GM12878 (cell line): ENCODE results near the gene THSD4. TPM values are rescaled to one million over a fixed set of nuclear protein-coding genes. Genes with fewer than 3 reads are reported as not detected.

Experiments used
- ATAC-seq: fragments of 200-7000 bp; cut with Tn5 transposase; 3 replicates; pipeline ENCODE4 v1.9.1; 2020; ENCODE audit warnings: mild to moderate bottlenecking, moderate library complexity
- BruUV-seq: library from RNA; stranded (reverse); fragments of 400-500 nt; replicated peaks from 2 replicates; lab custom pipeline; 2021; lab: Mats Ljungman, UMichigan
- CTCF ChIA-PET: fragments of 300-600 bp; sonication (Branson Sonifier 250); formaldehyde crosslinking; extraction: SDS; loops from one replicate; lab custom pipeline; 2021; ENCODE audit warnings: inconsistent platforms; lab: Yijun Ruan, JAX
- POLR2A ChIA-PET: fragments of 350-600 bp; formaldehyde crosslinking; extraction: SDS; loops from one replicate; lab custom pipeline; 2021; ENCODE audit warnings: inconsistent platforms; lab: Charles Lee
- RAD21 ChIA-PET: fragments of 300-600 bp; sonication (Branson Sonifier 250); formaldehyde crosslinking; loops from one replicate; lab custom pipeline; 2023; ENCODE audit warnings: antibody characterized with exemption; ENCODE audit not compliant: unreplicated experiment; lab: Charles Lee
- SMC1A ChIA-PET: fragments of 300-600 bp; sonication (Branson Sonifier 250); formaldehyde crosslinking; loops from one replicate; lab custom pipeline; 2023; ENCODE audit not compliant: unreplicated experiment, uncharacterized antibody; lab: Charles Lee
- DNase-seq: peaks from one replicate; pipeline ENCODE4 v3.0.0-alpha.2; 2011; ENCODE audit warnings: low read depth, low spot score
- FAIRE-seq: peaks from 3 replicates; lab custom pipeline; 2011; peaks lifted over from hg19 to GRCh38; lab: Jason Lieb, UNC
- H2AFZ ChIP-seq: 2 replicates; pipeline ENCODE4 v1.6.0; 2011; ENCODE audit warnings: low read depth, low read length, control low read depth; ENCODE audit not compliant: control insufficient read depth
- H3K27ac ChIP-seq: 2 replicates; pipeline ENCODE4 v1.5.1; 2011; ENCODE audit warnings: control low read depth; ENCODE audit not compliant: control insufficient read depth, insufficient read depth
- H3K27me3 ChIP-seq, 2 experiments: replicated peaks in 1 of 2; 2 replicates each; pipeline versions ENCODE4 v1.6.0 to v1.6.1; 2011; ENCODE audit warnings: low read length in 1 of 2; ENCODE audit not compliant: control insufficient read depth in 2 of 2, insufficient read depth in 2 of 2
- H3K36me3 ChIP-seq, 2 experiments: 2 replicates each; pipeline ENCODE4 v1.5.1; 2011; ENCODE audit warnings: low read length in 1 of 2; ENCODE audit not compliant: control insufficient read depth in 2 of 2, insufficient read depth in 2 of 2
- H3K4me1 ChIP-seq: 2 replicates; pipeline ENCODE4 v1.6.1; 2011; ENCODE audit warnings: mild to moderate bottlenecking, low read length, moderate library complexity, mixed read lengths; ENCODE audit not compliant: control insufficient read depth, insufficient read depth
- H3K4me2 ChIP-seq: 2 replicates; pipeline ENCODE4 v1.6.0; 2011; ENCODE audit warnings: control low read depth; ENCODE audit not compliant: control insufficient read depth, insufficient read depth
- H3K4me3 ChIP-seq: fragments of 200-600 bp; sonication (generic); 2 replicates; pipeline ENCODE4 v1.5.1; 2016
- H3K79me2 ChIP-seq: 2 replicates; pipeline ENCODE4 v1.6.0; 2011; ENCODE audit warnings: low read length; ENCODE audit not compliant: control insufficient read depth, insufficient read depth
- H3K9ac ChIP-seq: 2 replicates; pipeline ENCODE4 v1.8.0; 2011; ENCODE audit warnings: low read length, control low read depth, mixed read lengths; ENCODE audit not compliant: control insufficient read depth, insufficient read depth
- H3K9me3 ChIP-seq: replicated peaks from 3 replicates; pipeline ENCODE4 v1.5.1; 2011; ENCODE audit warnings: mild to moderate bottlenecking, low read length; ENCODE audit not compliant: control insufficient read depth, insufficient read depth
- H4K20me1 ChIP-seq: 2 replicates; pipeline ENCODE4 v1.6.0; 2011; ENCODE audit not compliant: control insufficient read depth, insufficient read depth
- BCL3 ChIP-seq: IDR thresholded peaks from 2 replicates; pipeline ENCODE4 v1.6.1; 2011; ENCODE audit warnings: borderline replicate concordance, low read depth, mild to moderate bottlenecking, moderate library complexity, low read length; ENCODE audit not compliant: insufficient read depth, poor library complexity, severe bottlenecking
- DPF2 ChIP-seq: fragments of 450-650 bp; IDR thresholded peaks from 2 replicates; pipeline ENCODE4 v1.6.1; 2017; ENCODE audit warnings: mild to moderate bottlenecking
- NBN ChIP-seq: fragments of 450-650 bp; IDR thresholded peaks from 2 replicates; pipeline ENCODE4 v1.6.1; 2016
- NFYA ChIP-seq: IDR thresholded peaks from 2 replicates; pipeline ENCODE4 v1.6.1; 2011; ENCODE audit warnings: low read depth, mild to moderate bottlenecking, low read length, improper control_type of control experiment, borderline replicate concordance
- PAX5 ChIP-seq: IDR thresholded peaks from 2 replicates; pipeline ENCODE4 v1.6.1; 2011; ENCODE audit warnings: low read depth, low read length, borderline replicate concordance
- RB1 ChIP-seq: fragments of 450-650 bp; formaldehyde crosslinking; IDR thresholded peaks from 2 replicates; pipeline ENCODE4 v1.6.1; 2017; ENCODE audit warnings: mild to moderate bottlenecking, borderline replicate concordance
- SIN3A ChIP-seq: IDR thresholded peaks from 2 replicates; pipeline ENCODE4 v1.6.1; 2012; ENCODE audit warnings: low read depth, low read length, improper control_type of control experiment
- STAT3 ChIP-seq: IDR thresholded peaks from 2 replicates; pipeline ENCODE4 v1.6.1; 2011; ENCODE audit warnings: low read depth, low read length, improper control_type of control experiment
- TBL1XR1 ChIP-seq: IDR thresholded peaks from 2 replicates; pipeline ENCODE4 v1.6.1; 2012; ENCODE audit warnings: low read depth, low read length, improper control_type of control experiment
- TCF3 ChIP-seq: IDR thresholded peaks from 2 replicates; pipeline ENCODE4 v1.6.1; 2012; ENCODE audit warnings: low read depth, mild to moderate bottlenecking, low read length, borderline replicate concordance; ENCODE audit not compliant: insufficient read depth
- YY1 ChIP-seq: IDR thresholded peaks from 2 replicates; pipeline ENCODE4 v1.6.1; 2011; ENCODE audit warnings: low read depth, mild to moderate bottlenecking, low read length
- ZNF274 ChIP-seq: IDR thresholded peaks from one replicate; pipeline ENCODE4 v1.8.0; 2011; ENCODE audit not compliant: insufficient read length, insufficient read depth
- WGBS: methylation state at CpG from one replicate; pipeline ENCODE4 v1.1.6; 2016; ENCODE audit warnings: low lambda C conversion rate; ENCODE audit not compliant: insufficient replicate concordance, insufficient coverage; ENCODE audit errors: missing lambda C conversion rate; 5-methylcytosine and 5-hydroxymethylcytosine counted together
- in situ Hi-C: fragments of 300-500 bp; cut with MboI; formaldehyde crosslinking; loops from 9 replicates; pipeline ENCODE4 v1.14.3; 2018; ENCODE audit warnings: mixed read lengths
- intact Hi-C: fragments of 100-400 bp; cut with micrococcal nuclease; formaldehyde crosslinking; loops from one replicate; pipeline ENCODE4 v1.14.2; 2022; ENCODE audit not compliant: unreplicated experiment
- polyA plus RNA-seq, 11 experiments: library from polyadenylated mRNA; depleted of rRNA in 4 of 11; unstranded in 6 of 11; stranded (reverse) in 5 of 11; fragments of >200 nt; fragmentation: Nextera tagmentation in 4 of 11; fragmentation: Illumina TruSeq in 1 of 11; extraction: Ambion mirVana in 4 of 11; extraction: Trizol in 1 of 11; gene quantifications; 1 replicate in 1 of 11; 2 replicates in 10 of 11; pipeline versions ENCODE4 v1.2.1 to v1.2.3, GENCODE V29; 2011 to 2016; ENCODE audit warnings: inconsistent platforms in 2 of 11, missing spikeins in 2 of 11, low read depth in 1 of 11
- total RNA-seq, 4 experiments: library from RNA; depleted of rRNA in 3 of 4; stranded (reverse); fragments of >200 nt in 3 of 4; fragmentation: Illumina TruSeq in 1 of 4; extraction: Trizol in 1 of 4; gene quantifications; 2 replicates each; pipeline versions ENCODE4 v1.2.1 to v1.2.3, GENCODE V29; 2013 to 2021
- TF ChIP-seq, protein P1 (sequence below): IDR thresholded peaks from 2 replicates; pipeline ENCODE4 v1.6.1; 2012; ENCODE audit warnings: low read length, inconsistent platforms
- TF ChIP-seq, protein P2 (sequence below): fragments of 450-650 bp; formaldehyde crosslinking; IDR thresholded peaks from 2 replicates; pipeline ENCODE4 v1.4.0; 2022; ENCODE audit warnings: mild to moderate bottlenecking, moderate library complexity

The THSD4 gene
- total and polyA plus RNA-seq, 10 of the 15 experiments (the other 5 are each of a cell fraction or from before 2014, with no cell fraction given): 0.04 to 0.13 (median 0.05) TPM; not detected in 7

GRCh38 chr15:71657141-71657540, 541.9 kb downstream of the THSD4 start:
- ATAC-seq: no peak
- no peaks in the 10 kb centered on the region for H3K9me3 ChIP-seq
- no peak overlapping the region for H3K4me2 ChIP-seq
- ChIA-PET CTCF (no interaction called here), SMC1A (no interaction called here), POLR2A (no interaction called here), RAD21 (no interaction called here)
- no peaks in the 10 kb centered on the region for H3K4me1 ChIP-seq
- H3K4me3 ChIP-seq: no peak overlapping the region
- intact Hi-C loops: no loop called here
- H3K9ac ChIP-seq: no peak overlapping the region
- H2AFZ ChIP-seq: no peak overlapping the region
- BruUV-seq: no TSS peak
- no peaks in the 10 kb centered on the region; a peak in 1 of 4 replicates for H3K27me3 ChIP-seq
- no peaks in the 10 kb centered on the region for H4K20me1 ChIP-seq
- no peak for TF ChIP-seq SIN3A
- TF ChIP-seq NBN: no peak
- TF ChIP-seq ZNF274: no peak
- no peak for TF ChIP-seq PAX5
- TF ChIP-seq TCF3: no peak
- no peak for TF ChIP-seq DPF2
- TF ChIP-seq YY1: no peak
- no peak for TF ChIP-seq RB1
- TF ChIP-seq STAT3: no peak
- TF ChIP-seq, protein P1, sequence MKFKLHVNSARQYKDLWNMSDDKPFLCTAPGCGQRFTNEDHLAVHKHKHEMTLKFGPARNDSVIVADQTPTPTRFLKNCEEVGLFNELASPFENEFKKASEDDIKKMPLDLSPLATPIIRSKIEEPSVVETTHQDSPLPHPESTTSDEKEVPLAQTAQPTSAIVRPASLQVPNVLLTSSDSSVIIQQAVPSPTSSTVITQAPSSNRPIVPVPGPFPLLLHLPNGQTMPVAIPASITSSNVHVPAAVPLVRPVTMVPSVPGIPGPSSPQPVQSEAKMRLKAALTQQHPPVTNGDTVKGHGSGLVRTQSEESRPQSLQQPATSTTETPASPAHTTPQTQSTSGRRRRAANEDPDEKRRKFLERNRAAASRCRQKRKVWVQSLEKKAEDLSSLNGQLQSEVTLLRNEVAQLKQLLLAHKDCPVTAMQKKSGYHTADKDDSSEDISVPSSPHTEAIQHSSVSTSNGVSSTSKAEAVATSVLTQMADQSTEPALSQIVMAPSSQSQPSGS: no peak
- TF ChIP-seq NFYA: no peak
- TF ChIP-seq, protein P2, sequence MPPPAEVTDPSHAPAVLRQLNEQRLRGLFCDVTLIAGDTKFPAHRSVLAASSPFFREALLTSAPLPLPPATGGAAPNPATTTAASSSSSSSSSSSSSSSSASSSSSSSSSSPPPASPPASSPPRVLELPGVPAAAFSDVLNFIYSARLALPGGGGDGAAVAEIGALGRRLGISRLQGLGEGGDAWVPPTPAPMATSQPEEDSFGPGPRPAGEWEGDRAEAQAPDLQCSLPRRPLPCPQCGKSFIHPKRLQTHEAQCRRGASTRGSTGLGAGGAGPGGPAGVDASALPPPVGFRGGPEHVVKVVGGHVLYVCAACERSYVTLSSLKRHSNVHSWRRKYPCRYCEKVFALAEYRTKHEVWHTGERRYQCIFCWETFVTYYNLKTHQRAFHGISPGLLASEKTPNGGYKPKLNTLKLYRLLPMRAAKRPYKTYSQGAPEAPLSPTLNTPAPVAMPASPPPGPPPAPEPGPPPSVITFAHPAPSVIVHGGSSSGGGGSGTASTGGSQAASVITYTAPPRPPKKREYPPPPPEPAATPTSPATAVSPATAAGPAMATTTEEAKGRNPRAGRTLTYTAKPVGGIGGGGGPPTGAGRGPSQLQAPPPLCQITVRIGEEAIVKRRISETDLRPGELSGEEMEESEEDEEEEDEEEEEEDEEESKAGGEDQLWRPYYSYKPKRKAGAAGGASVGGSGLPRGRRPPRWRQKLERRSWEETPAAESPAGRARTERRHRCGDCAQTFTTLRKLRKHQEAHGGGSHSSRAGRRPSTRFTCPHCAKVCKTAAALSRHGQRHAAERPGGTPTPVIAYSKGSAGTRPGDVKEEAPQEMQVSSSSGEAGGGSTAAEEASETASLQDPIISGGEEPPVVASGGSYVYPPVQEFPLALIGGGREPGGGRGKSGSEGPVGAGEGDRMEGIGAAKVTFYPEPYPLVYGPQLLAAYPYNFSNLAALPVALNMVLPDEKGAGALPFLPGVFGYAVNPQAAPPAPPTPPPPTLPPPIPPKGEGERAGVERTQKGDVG (CRISPR knock-in tag): no peak
- TF ChIP-seq TBL1XR1: no peak
- TF ChIP-seq BCL3: no peak
- TF ChIP-seq, all 136 proteins: peak for 0
- H3K27ac ChIP-seq: no peak overlapping the region
- no peak for DNase-seq
- no peaks in the 10 kb centered on the region for H3K79me2 ChIP-seq
- FAIRE-seq: no peak
- WGBS: 88% methylated on average over 2 of the region's 2 CpGs
- in situ Hi-C loops: no loop called here
- no peaks in the 10 kb centered on the region for H3K36me3 ChIP-seq
